HUDEP-2 (cell line): ENCODE results near the gene DCDC2.
"Not testable (repeated sequence)": the region's sequence is repeated elsewhere in the genome, so short reads cannot be mapped to it uniquely, and the experiment has no call there.

Experiments
- DNase-seq, 76 experiments: peaks; one replicate each; lab custom pipeline; 2025; ENCODE audit not compliant: unreplicated experiment in 76 of 76; lab: John Stamatoyannopoulos, UW

Gene DCDC2

GRCh38 chr6:24329022-24329421 lies 28.8 kb downstream of the DCDC2 start:
- no peak for DNase-seq

GRCh38 chr6:24327756-24328155 lies 30.1 kb downstream of the DCDC2 start:
- no peak for DNase-seq

- no peak for DNase-seq
These were observed 31.9 kb downstream of the DCDC2 start for GRCh38 chr6:24325978-24326377.

GRCh38 chr6:24324617-24325016 lies 33.2 kb downstream of the DCDC2 start:
- DNase-seq, result no peak

- no peak for DNase-seq
These were observed 34.1 kb downstream of the DCDC2 start for GRCh38 chr6:24323632-24324337.

GRCh38 chr6:24322924-24323323 lies 34.9 kb downstream of the DCDC2 start:
- no peak for DNase-seq

- not testable (repeated sequence) for DNase-seq
These were observed 35.4 kb downstream of the DCDC2 start for GRCh38 chr6:24322446-24322845.

GRCh38 chr6:24321538-24322162 lies 36.2 kb downstream of the DCDC2 start:
- no peak for DNase-seq

- no peak for DNase-seq
These were observed 44.4 kb downstream of the DCDC2 start for GRCh38 chr6:24313251-24314141.

GRCh38 chr6:24311775-24312174 lies 46.1 kb downstream of the DCDC2 start:
- not testable (repeated sequence) for DNase-seq

- DNase-seq, result no peak
These were observed 50.0 kb downstream of the DCDC2 start for GRCh38 chr6:24307881-24308280.

GRCh38 chr6:24306936-24307335 lies 50.9 kb downstream of the DCDC2 start:
- DNase-seq, result no peak

- no peak for DNase-seq
These were observed 51.8 kb downstream of the DCDC2 start for GRCh38 chr6:24306038-24306437.

GRCh38 chr6:24296944-24297343 lies 60.9 kb downstream of the DCDC2 start:
- DNase-seq, result no peak

- DNase-seq, result not testable (repeated sequence)
These were observed 64.0 kb downstream of the DCDC2 start for GRCh38 chr6:24293852-24294251.

- DNase-seq, result no peak
These were observed 70.6 kb downstream of the DCDC2 start for GRCh38 chr6:24287239-24287638.

- DNase-seq, result no peak
These were observed 73.9 kb downstream of the DCDC2 start for GRCh38 chr6:24284006-24284405.

GRCh38 chr6:24283043-24283985 lies 74.5 kb downstream of the DCDC2 start:
- peak in 64 of 76 experiments; percentile 9 to 78 (median 48) for DNase-seq

GRCh38 chr6:24274441-24275083 lies 83.3 kb downstream of the DCDC2 start:
- peak in 3 of 76 experiments; percentile 5 to 11 (median 11) for DNase-seq
